SH-SY5Y (cell line): ENCODE data around the gene PPP1R7.

Experiments
- GATA2 ChIP-seq: IDR thresholded peaks from 2 replicates; pipeline ENCODE4 v1.6.1; 2011; ENCODE audit warnings: mild to moderate bottlenecking, low read depth, low read length
- GATA3 ChIP-seq: IDR thresholded peaks from 2 replicates; pipeline ENCODE4 v1.6.1; 2011; ENCODE audit warnings: low read depth, mild to moderate bottlenecking, low read length, moderate library complexity

GRCh38 chr2:241135737-241136136, 14.5 kb upstream of the PPP1R7 start:
- TF ChIP-seq GATA2 (no peak), GATA3 (no peak)
